ENCODE results near the gene CLDN3.

DNA sequence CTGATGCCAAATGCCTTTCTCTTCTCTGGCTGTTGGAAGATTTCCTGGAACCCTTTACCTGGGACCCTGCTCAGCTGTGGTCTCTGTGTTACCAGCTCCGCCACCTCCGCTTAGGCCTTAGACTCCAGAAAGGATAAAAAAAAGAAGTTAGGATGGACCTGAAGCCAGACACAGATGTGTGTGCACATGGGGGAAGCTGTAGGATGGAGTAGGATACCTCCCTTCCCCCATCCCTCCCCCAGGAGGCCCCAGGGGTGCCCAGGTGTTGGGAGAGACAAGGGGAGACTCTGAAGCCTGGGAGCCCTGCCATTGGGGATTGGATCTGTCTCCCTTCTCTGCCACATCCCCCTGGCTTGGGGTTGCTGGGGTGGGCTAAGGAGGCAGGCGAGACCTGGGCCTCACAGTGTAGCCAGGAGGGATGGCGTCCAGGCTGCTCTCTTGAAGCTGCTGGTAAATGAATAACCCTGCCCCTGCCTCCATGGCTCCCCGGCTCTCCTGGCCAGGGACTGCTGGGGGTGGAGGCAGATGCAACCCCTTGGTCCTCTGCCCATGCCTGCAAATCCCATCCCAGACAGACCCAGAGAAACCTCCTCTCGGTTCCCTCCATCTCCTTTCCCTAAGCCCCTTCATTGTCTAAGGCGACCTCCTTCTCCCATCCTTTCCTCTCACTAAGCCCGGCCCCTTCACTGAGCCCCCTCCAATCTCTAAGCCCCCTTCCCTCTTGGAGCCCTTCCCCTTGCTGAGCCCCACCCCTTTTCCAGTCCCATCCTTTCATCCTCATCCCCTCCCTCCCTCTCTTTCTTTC is 8.0 kb downstream of the CLDN3 start:
- TF ChIP-seq CTCF (IDR thresholded peaks at IDR 0.05; ENCODE audit: borderline replicate concordance, extremely low read depth, low read length, poor library complexity, severe bottlenecking), result no peak
- TF ChIP-seq EZH2 (IDR thresholded peaks at IDR 0.05; ENCODE audit: borderline replicate concordance, low read depth, low read length, severe bottlenecking), result no peak

Measured in DND-41 (cell line).